SK-N-SH treated with all-trans-retinoic acid at 6 μM for 48 hours (cell line): ENCODE measurements around the gene RTN4RL1.

Experiments used
- ARNTL ChIP-seq: fragments of 450-650 bp; formaldehyde crosslinking; IDR thresholded peaks from 2 replicates; pipeline ENCODE4 v1.5.0; 2020; ENCODE audit warnings: low read depth, mild to moderate bottlenecking, moderate library complexity, borderline replicate concordance
- CREB5 ChIP-seq: fragments of 250-450 bp; sonication (Bioruptor Pico); IDR thresholded peaks from 2 replicates; pipeline ENCODE4 v1.5.1; 2020; ENCODE audit warnings: low read depth, mild to moderate bottlenecking, moderate library complexity
- GLIS3 ChIP-seq: fragments of 250-450 bp; sonication (Bioruptor Pico); IDR thresholded peaks from 2 replicates; pipeline ENCODE4 v1.5.0; 2020; ENCODE audit warnings: mild to moderate bottlenecking, moderate library complexity
- ISL1 ChIP-seq: fragments of 250-450 bp; sonication (Bioruptor Pico); IDR thresholded peaks from 2 replicates; pipeline ENCODE4 v2.1.2; 2022; ENCODE audit warnings: mild to moderate bottlenecking, moderate library complexity
- OSR1 ChIP-seq: fragments of 250-450 bp; sonication (Bioruptor Pico); IDR thresholded peaks from 2 replicates; pipeline ENCODE4 v1.8.0; 2022; ENCODE audit warnings: moderate library complexity, mild to moderate bottlenecking, inconsistent platforms
- RARB ChIP-seq: fragments of 250-450 bp; sonication (Bioruptor Pico); IDR thresholded peaks from 2 replicates; pipeline ENCODE4 v1.8.0; 2021; ENCODE audit warnings: mild to moderate bottlenecking, moderate library complexity
- TCF4 ChIP-seq: fragments of 250-450 bp; sonication (Bioruptor Pico); IDR thresholded peaks from 2 replicates; pipeline ENCODE4 v1.8.0; 2021; ENCODE audit warnings: mild to moderate bottlenecking, moderate library complexity, borderline replicate concordance
- TOX ChIP-seq: fragments of 250-450 bp; sonication (Bioruptor Pico); IDR thresholded peaks from 2 replicates; pipeline ENCODE4 v1.8.0; 2021; ENCODE audit warnings: mild to moderate bottlenecking, moderate library complexity, borderline replicate concordance
- TSHZ2 ChIP-seq: fragments of 250-450 bp; sonication (Bioruptor Pico); IDR thresholded peaks from 2 replicates; pipeline ENCODE4 v1.5.0; 2020; ENCODE audit warnings: mild to moderate bottlenecking, moderate library complexity
- ZC3H10 ChIP-seq: fragments of 250-450 bp; sonication (Bioruptor Pico); IDR thresholded peaks from 2 replicates; pipeline ENCODE4 v1.5.1; 2021; ENCODE audit warnings: mild to moderate bottlenecking, moderate library complexity
- ZFP3 ChIP-seq: fragments of 250-450 bp; sonication (Bioruptor Pico); IDR thresholded peaks from 2 replicates; pipeline ENCODE4 v1.5.0; 2020; ENCODE audit warnings: mild to moderate bottlenecking, moderate library complexity
- TF ChIP-seq, protein P1 (sequence below): fragments of 250-450 bp; sonication (Bioruptor Pico); IDR thresholded peaks from 2 replicates; pipeline ENCODE4 v1.5.1; 2021; ENCODE audit warnings: mild to moderate bottlenecking, moderate library complexity

DNA sequence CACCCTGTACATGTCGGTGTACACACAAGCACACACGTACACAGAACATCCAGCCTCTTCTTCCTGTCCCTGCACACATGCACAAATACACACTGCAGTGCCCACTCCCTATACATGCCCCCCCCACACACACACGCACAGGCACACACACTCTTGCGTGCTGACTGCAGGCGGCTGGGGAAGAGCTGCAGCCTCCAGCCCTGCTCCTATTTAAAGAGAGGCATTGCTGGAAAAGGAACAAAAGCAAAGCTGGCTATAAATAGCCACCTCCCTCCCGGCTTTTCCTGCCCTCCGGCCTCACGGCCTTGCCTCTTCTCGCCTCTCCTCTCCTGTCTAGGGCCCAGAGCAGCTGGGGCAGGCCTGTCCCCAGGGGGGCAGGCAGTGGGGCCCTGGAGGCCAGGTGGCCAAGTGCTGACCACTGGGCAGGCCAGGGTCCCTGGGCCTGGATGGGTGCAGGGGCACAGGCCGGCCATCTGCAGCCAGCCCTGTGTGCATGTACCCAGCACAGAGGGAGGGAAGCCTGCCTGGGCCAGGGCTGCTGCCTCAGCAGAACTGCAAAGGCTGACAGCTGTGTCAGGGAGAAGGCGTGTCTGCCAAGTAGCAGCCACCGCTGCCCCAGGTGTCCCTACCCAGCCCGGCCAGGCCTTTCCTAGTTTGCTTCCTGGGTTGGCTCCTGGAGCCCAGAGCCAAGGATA lies 25.4 kb downstream of the RTN4RL1 start:
- no peak for TF ChIP-seq CREB5 (CRISPR knock-in tag)
- TF ChIP-seq ZFP3 (CRISPR knock-in tag) = no peak
- no peak for TF ChIP-seq OSR1 (CRISPR knock-in tag)
- TF ChIP-seq RARB (CRISPR knock-in tag) = no peak
- TF ChIP-seq ARNTL = no peak
- no peak for TF ChIP-seq TOX (CRISPR knock-in tag)
- TF ChIP-seq TCF4 (CRISPR knock-in tag) = no peak
- TF ChIP-seq GLIS3 (CRISPR knock-in tag) = no peak
- no peak for TF ChIP-seq ZC3H10
- no peak for TF ChIP-seq TSHZ2
- no peak for TF ChIP-seq ISL1 (CRISPR knock-in tag)
- TF ChIP-seq, protein P1, sequence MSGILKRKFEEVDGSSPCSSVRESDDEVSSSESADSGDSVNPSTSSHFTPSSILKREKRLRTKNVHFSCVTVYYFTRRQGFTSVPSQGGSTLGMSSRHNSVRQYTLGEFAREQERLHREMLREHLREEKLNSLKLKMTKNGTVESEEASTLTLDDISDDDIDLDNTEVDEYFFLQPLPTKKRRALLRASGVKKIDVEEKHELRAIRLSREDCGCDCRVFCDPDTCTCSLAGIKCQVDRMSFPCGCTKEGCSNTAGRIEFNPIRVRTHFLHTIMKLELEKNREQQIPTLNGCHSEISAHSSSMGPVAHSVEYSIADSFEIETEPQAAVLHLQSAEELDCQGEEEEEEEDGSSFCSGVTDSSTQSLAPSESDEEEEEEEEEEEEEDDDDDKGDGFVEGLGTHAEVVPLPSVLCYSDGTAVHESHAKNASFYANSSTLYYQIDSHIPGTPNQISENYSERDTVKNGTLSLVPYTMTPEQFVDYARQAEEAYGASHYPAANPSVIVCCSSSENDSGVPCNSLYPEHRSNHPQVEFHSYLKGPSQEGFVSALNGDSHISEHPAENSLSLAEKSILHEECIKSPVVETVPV = no peak
